ENCODE measurements around the gene EMID1. TPM values are rescaled to one million over a fixed set of nuclear protein-coding genes. Genes with fewer than 3 reads are reported as not detected.
"Not testable (repeated sequence)": the region's sequence is repeated elsewhere in the genome, so short reads cannot be mapped to it uniquely, and the experiment has no call there.

EMID1 gene
- total and polyA plus RNA-seq, 4 donors, result 4.9 to 30.2 (median 8.4) TPM

- ATAC-seq (ENCODE audit: insufficient read depth, low FRiP score) (no peak), DNase-seq (peak; percentile 44 to 75 (median 65))
- Histone ChIP-seq H3K27ac (ENCODE audit: low read depth in 1 of 2, low read length in 1 of 2) (peak overlapping the region in 1 of 2 donors; percentile 92), H3K9me3 (ENCODE audit: control insufficient read depth in 4 of 4, insufficient read depth in 3 of 4, low read length in 3 of 4) (no peaks in the 10 kb centered on the region), H3K27me3 (ENCODE audit: control insufficient read depth in 3 of 3, insufficient read depth in 3 of 3, low read length in 2 of 3) (no peaks in the 10 kb centered on the region), H3K36me3 (ENCODE audit: control insufficient read depth in 4 of 4, insufficient read depth in 4 of 4, low read length in 4 of 4) (peaks cover 0 to 15% (median 7%) of the 10 kb centered on the region in 4 donors), H3K4me1 (ENCODE audit: control insufficient read depth in 5 of 5, insufficient read depth in 5 of 5, low read length in 5 of 5) (peaks cover 0 to 19% (median 0%) of the 10 kb centered on the region in 5 donors), H3K9ac (ENCODE audit: insufficient read depth in 1 of 2, low read length in 2 of 2) (no peak overlapping the region), H3K4me3 (no peak overlapping the region)
- TF ChIP-seq, protein P1, sequence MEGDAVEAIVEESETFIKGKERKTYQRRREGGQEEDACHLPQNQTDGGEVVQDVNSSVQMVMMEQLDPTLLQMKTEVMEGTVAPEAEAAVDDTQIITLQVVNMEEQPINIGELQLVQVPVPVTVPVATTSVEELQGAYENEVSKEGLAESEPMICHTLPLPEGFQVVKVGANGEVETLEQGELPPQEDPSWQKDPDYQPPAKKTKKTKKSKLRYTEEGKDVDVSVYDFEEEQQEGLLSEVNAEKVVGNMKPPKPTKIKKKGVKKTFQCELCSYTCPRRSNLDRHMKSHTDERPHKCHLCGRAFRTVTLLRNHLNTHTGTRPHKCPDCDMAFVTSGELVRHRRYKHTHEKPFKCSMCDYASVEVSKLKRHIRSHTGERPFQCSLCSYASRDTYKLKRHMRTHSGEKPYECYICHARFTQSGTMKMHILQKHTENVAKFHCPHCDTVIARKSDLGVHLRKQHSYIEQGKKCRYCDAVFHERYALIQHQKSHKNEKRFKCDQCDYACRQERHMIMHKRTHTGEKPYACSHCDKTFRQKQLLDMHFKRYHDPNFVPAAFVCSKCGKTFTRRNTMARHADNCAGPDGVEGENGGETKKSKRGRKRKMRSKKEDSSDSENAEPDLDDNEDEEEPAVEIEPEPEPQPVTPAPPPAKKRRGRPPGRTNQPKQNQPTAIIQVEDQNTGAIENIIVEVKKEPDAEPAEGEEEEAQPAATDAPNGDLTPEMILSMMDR (IDR thresholded peaks at IDR 0.05; ENCODE audit: control extremely low read depth, extremely low read depth), result no peak
- WGBS, 2 donors, result 63 to 82% methylated on average over 22 of the region's 22 CpGs
These were observed 26.6 kb downstream of the EMID1 start for GRCh38 chr22:29231971-29232959.

GRCh38 chr22:29233277-29233877, 27.7 kb downstream of the EMID1 start:
- H3K4me1 ChIP-seq (ENCODE audit: control insufficient read depth in 5 of 5, insufficient read depth in 5 of 5, low read length in 5 of 5), result peaks cover 0 to 19% (median 0%) of the 10 kb centered on the region in 5 donors
- 68 to 76% methylated on average over 1 of the region's 1 CpG for WGBS, 2 donors
- no peaks in the 10 kb centered on the region for H3K27me3 ChIP-seq (ENCODE audit: control insufficient read depth in 3 of 3, insufficient read depth in 3 of 3, low read length in 2 of 3)
- peak overlapping the region in 1 of 2 donors; percentile 65 for H3K27ac ChIP-seq (ENCODE audit: low read depth in 1 of 2, low read length in 1 of 2)
- H3K9me3 ChIP-seq (ENCODE audit: control insufficient read depth in 4 of 4, insufficient read depth in 3 of 4, low read length in 3 of 4), result no peaks in the 10 kb centered on the region
- H3K9ac ChIP-seq (ENCODE audit: insufficient read depth in 1 of 2, low read length in 2 of 2), result no peak overlapping the region
- DNase-seq (no peak), ATAC-seq (ENCODE audit: insufficient read depth, low FRiP score) (no peak)
- TF ChIP-seq, protein P1 (IDR thresholded peaks at IDR 0.05; ENCODE audit: control extremely low read depth, extremely low read depth), result no peak
- H3K36me3 ChIP-seq (ENCODE audit: control insufficient read depth in 4 of 4, insufficient read depth in 4 of 4, low read length in 4 of 4), result peaks cover 0 to 15% (median 7%) of the 10 kb centered on the region in 4 donors
- H3K4me3 ChIP-seq, result no peak overlapping the region

DNA sequence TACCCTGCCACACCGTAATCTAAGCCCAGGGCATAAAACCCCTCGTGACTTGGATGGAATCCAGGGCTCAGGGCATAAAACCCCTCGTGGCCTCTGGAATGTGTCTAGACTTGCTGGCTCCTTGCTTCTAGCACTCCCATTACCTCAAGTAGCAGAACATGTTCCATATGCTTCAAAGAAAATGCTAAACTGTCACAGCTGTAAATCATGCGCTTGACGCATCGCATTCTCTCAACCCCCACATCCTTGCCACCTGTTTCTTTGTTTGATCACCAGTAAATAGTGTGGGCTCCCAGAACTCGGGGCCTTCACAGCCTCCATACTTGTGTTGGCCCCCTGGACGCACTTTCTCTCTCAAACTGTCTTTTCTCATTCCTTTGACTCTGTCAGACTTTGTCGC, 34.8 kb downstream of the EMID1 start:
- not testable (repeated sequence) for H3K4me3 ChIP-seq; H3K4me1 ChIP-seq (ENCODE audit: control insufficient read depth in 5 of 5, insufficient read depth in 5 of 5, low read length in 5 of 5); H3K27me3 ChIP-seq (ENCODE audit: control insufficient read depth in 3 of 3, insufficient read depth in 3 of 3, low read length in 2 of 3); H3K9ac ChIP-seq (ENCODE audit: insufficient read depth in 1 of 2, low read length in 2 of 2); H3K27ac ChIP-seq (ENCODE audit: low read depth in 1 of 2, low read length in 1 of 2); ATAC-seq (ENCODE audit: insufficient read depth, low FRiP score); DNase-seq
- Histone ChIP-seq H3K36me3 (ENCODE audit: control insufficient read depth in 4 of 4, insufficient read depth in 4 of 4, low read length in 4 of 4) (peaks cover 0 to 37% (median 15%) of the 10 kb centered on the region in 4 donors), H3K9me3 (ENCODE audit: control insufficient read depth in 4 of 4, insufficient read depth in 3 of 4, low read length in 3 of 4) (peaks cover 0 to 10% (median 1%) of the 10 kb centered on the region in 4 donors)
- WGBS, 2 donors, result 81 to 92% methylated on average over 9 of the region's 9 CpGs
